AG04449 (cell line): Measurements from ENCODE around the gene MICAL3.
A peak's percentile ranks its signal among the peaks of the same experiment; 100 is the strongest.

Experiments used
- CTCF ChIA-PET: fragments of 350-600 bp; formaldehyde crosslinking; extraction: SDS; loops from one replicate; lab custom pipeline; 2021; ENCODE audit warnings: antibody characterized with exemption; lab: Yijun Ruan, JAX
- POLR2A ChIA-PET: fragments of 400-600, 350-600 bp; formaldehyde crosslinking; extraction: SDS; loops from one replicate; lab custom pipeline; 2020; ENCODE audit warnings: antibody characterized with exemption, inconsistent platforms; lab: Yijun Ruan, JAX
- DNase-seq: peaks from one replicate; pipeline ENCODE4 v3.0.0-alpha.2; 2010; ENCODE audit warnings: low read depth, low spot score
- H3K4me3 ChIP-seq: 2 replicates; pipeline ENCODE4 v1.5.1; 2011; ENCODE audit warnings: low read depth, mild to moderate bottlenecking, control low read depth, low read length
- TF ChIP-seq, protein P1 (sequence below): IDR thresholded peaks from one replicate; pipeline ENCODE4 v1.5.1; 2011; ENCODE audit warnings: mild to moderate bottlenecking, moderate library complexity, low read length, control low read depth, inconsistent platforms; ENCODE audit not compliant: insufficient read depth; ENCODE audit errors: missing control alignments

The MICAL3 gene

DNA sequence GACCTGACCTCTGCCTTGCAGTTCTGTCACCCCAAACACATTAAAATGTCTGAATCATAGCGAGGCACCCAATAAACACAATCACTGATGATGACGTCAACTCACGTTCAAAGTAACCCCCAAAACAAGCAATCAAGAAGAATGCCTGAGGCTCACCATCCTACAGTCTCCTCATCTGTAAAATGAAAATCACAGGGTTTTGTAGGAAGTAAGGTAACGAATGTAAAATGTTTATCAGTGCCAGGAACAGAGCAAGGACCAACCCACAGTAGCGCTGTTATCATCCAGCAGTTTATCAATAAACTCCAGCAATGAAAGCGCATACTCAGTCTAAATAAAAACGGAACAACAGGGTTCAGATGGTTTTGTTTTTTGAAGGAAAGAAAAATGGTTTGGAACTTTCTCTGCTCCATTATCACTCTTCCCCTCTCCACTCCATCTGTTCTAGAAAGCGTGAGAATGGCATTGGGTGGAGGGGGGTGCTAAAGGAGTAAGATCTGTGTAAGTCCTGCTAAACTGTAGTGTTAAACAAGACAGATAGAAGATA is 110.5 kb downstream of the MICAL3 start:
- no peak overlapping the region for H3K4me3 ChIP-seq
- CTCF ChIA-PET = interaction anchor here (7.8 kb wide), 1 partner anchor 162 kb away, joined by 84 read pairs; the partner anchor contains the start of gene PEX26
- TF ChIP-seq, protein P1, sequence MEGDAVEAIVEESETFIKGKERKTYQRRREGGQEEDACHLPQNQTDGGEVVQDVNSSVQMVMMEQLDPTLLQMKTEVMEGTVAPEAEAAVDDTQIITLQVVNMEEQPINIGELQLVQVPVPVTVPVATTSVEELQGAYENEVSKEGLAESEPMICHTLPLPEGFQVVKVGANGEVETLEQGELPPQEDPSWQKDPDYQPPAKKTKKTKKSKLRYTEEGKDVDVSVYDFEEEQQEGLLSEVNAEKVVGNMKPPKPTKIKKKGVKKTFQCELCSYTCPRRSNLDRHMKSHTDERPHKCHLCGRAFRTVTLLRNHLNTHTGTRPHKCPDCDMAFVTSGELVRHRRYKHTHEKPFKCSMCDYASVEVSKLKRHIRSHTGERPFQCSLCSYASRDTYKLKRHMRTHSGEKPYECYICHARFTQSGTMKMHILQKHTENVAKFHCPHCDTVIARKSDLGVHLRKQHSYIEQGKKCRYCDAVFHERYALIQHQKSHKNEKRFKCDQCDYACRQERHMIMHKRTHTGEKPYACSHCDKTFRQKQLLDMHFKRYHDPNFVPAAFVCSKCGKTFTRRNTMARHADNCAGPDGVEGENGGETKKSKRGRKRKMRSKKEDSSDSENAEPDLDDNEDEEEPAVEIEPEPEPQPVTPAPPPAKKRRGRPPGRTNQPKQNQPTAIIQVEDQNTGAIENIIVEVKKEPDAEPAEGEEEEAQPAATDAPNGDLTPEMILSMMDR = no peak
- POLR2A ChIA-PET = no interaction called here
- no peak for DNase-seq

DNA sequence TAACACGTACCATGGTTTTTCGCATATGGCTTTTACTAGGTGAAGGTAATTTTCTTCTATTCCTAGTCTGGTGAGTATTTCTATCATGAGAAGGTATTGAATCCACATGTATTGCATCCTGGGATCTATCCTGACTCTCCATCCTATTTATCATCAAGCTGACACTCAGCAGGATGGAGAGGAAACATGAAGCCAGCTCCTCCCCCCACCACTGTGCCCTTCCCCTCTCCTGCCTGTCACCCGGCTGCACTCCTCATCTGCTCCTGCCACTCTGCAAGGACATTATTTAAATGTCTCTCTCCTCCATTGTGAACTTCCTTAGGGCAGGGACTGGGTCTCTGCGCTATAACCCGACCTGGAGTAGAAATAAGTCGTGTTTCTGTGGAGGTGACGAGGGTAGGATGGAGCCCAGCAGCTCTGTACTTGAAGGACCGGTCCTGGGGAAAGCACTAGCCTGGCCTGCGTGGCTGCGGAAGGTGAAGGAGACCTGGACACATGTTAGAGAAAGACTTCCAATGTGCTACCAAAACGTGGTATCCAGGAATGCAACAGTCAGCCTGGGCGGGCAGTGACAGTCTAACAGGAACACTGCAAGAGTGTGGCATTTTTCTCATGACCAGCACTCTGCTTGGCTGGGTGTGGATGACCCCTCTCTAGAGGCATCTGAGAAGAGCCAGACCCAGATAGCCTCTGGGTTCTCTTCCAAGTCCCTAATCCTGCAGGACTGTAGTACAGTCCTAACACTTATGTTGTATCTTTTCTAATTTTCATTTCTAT is 111.2 kb downstream of the MICAL3 start:
- POLR2A ChIA-PET = no interaction called here
- DNase-seq = no peak
- H3K4me3 ChIP-seq = no peak overlapping the region
- TF ChIP-seq, protein P1 = no peak
- CTCF ChIA-PET = interaction anchor here (7.8 kb wide), 1 partner anchor 162 kb away, joined by 84 read pairs; the partner anchor contains the start of gene PEX26

DNA sequence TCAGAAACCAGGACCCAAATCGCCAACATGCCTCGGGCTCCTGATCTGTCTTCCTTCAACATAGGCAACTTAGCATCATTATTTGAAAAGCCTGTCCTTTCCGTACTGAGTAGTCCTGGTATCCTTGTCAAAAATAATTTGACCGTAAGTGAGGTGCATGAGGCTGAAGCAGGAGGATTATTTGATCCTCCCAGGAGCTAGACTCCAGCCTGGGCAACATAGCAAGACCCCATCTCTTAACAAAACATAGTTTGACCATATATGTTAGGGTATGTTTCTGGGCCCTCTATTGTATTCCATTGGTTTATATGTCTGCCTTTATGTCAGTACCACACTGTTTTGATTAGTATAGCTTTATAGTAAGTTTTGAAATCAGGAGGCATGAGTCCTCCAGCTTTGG is 112.5 kb downstream of the MICAL3 start:
- ChIA-PET POLR2A (no interaction called here), CTCF (interaction anchor here (1.3 to 7.8 kb wide), 3 partner anchors 15 to 164 kb away, joined by 3 to 84 read pairs (median 3); partner anchors contain the start of gene PEX26)
- DNase-seq = no peak
- TF ChIP-seq, protein P1 = no peak
- H3K4me3 ChIP-seq = no peak overlapping the region

DNA sequence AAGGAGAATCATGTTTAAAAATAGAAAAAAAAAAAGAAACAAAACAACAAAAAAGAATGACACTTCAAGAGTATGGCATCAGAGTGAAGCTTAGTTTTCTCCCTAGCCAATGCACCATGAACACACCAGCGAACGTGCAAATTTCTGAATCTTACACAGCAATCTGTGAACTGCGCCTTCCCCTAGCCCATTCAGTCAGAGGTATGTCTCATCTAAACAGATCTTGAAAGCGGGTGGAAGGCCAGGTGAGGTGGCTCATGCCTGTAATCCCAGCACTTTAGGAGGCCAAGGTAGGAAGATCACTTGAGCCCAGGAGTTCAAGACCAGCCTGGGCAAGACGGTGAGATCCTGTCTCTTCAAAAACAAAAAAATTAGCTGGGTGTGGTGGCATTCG is 113.1 kb downstream of the MICAL3 start:
- DNase-seq = no peak
- CTCF ChIA-PET = interaction anchor here (1.1 to 7.8 kb wide), 4 partner anchors 15 to 164 kb away, joined by 3 to 84 read pairs (median 3); partner anchors contain the start of gene PEX26
- POLR2A ChIA-PET = interaction anchor here (0.7 kb wide), 1 partner anchor 11 kb away, joined by 4 read pairs; no protein-coding TSS in a partner anchor
- TF ChIP-seq, protein P1 = no peak
- no peak overlapping the region for H3K4me3 ChIP-seq

DNA sequence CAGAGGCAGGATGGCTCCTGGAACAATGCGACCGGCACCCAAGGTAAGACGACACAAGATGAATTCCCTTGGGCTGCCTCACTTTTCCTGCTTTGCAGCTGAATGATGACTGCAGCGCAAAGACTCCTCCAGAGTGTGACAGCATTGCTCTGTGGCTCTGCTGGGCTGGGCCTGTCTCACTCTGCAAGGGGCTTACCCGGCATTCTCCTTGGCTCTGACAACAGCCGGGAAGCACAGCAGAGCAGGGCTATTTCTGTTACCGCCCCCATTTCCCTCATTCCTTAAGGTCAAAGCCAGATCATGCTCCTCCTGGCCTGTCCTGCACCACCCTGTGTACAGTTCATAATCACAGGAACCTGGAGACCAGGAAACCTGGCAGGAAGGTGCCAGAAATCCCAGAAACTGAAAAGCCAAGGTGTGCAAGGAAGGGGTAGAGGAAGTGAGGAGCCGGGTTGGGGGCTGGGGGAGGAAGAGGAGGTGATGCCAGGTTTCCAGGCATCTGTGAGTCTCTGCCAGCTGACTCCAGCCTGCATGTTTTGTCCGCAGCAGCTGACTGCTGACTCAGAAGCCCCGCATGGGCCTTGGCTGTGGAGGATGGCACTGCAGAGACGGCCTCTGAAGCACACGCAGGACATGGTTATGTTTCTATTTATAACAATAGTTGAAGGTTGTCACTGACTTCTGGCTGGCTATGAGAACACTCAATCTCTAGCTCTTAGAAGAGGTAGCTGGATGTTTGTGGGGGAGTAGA is 113.6 kb downstream of the MICAL3 start:
- ChIA-PET CTCF (interaction anchor here (0.8 to 7.8 kb wide), 11 partner anchors 10 to 165 kb away, joined by 3 to 84 read pairs (median 5); partner anchors contain the start of gene PEX26), POLR2A (interaction anchor here (0.7 to 0.8 kb wide), 4 partner anchors 12 to 277 kb away, joined by 3 to 4 read pairs (median 3); no protein-coding TSS in a partner anchor)
- TF ChIP-seq, protein P1 = peak; percentile 67

DNA sequence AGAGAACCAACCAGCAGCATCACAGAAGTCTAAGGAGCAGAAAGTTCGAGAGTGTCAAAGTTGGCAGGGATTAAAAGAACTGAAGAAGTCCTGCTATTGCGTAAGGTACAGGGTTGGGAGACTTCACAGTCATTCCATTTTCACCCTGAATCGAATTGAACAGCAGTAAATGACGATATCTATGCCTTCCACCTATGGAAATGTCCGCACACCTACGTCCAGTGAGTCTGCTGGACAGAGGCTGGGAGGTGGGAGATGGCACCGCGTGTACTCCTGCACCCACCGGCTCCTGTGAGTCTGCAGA is 116.7 kb downstream of the MICAL3 start:
- ChIA-PET POLR2A (no interaction called here), CTCF (interaction anchor here (1.4 to 7.8 kb wide), 2 partner anchors 19 to 168 kb away, joined by 3 to 84 read pairs; partner anchors contain the start of gene PEX26)
- TF ChIP-seq, protein P1 = no peak
- DNase-seq = no peak
- H3K4me3 ChIP-seq = no peak overlapping the region

More for the DNA sequence above, 113.6 kb downstream of the MICAL3 start:
- DNase-seq = peak; percentile 70
- peak overlapping the region; percentile 26 for H3K4me3 ChIP-seq
